22Rv1 (cell line): ENCODE data around the gene GLP2R.

ENCODE experiments used
- H3K27ac ChIP-seq: fragments of 450-650 bp; 2 replicates; pipeline ENCODE4 v1.5.1; 2017
- CTCF ChIP-seq: fragments of 450-650 bp; IDR thresholded peaks from 2 replicates; pipeline ENCODE4 v1.5.1; 2017; ENCODE audit warnings: mild to moderate bottlenecking
- ZFX ChIP-seq: fragments of 450-650 bp; IDR thresholded peaks from 2 replicates; pipeline ENCODE4 v1.6.1; 2017; ENCODE audit warnings: antibody characterized with exemption, borderline replicate concordance

GLP2R gene

GRCh38 chr17:9813166-9813565 lies 12.6 kb upstream of the GLP2R start:
- no peak overlapping the region for H3K27ac ChIP-seq
- no peak for TF ChIP-seq ZFX
- TF ChIP-seq CTCF = no peak

GRCh38 chr17:9814337-9814945 lies 11.3 kb upstream of the GLP2R start:
- no peak overlapping the region for H3K27ac ChIP-seq
- TF ChIP-seq CTCF (no peak), ZFX (no peak)

- no peak overlapping the region for H3K27ac ChIP-seq
- no peak for TF ChIP-seq ZFX
- TF ChIP-seq CTCF = no peak
Observed at GRCh38 chr17:9816472-9816871, 9.3 kb upstream of the GLP2R start.

- H3K27ac ChIP-seq = no peak overlapping the region
- no peak for TF ChIP-seq CTCF
- TF ChIP-seq ZFX = no peak
Observed at GRCh38 chr17:9817086-9817485, 8.6 kb upstream of the GLP2R start.

GRCh38 chr17:9818760-9819159 lies 7.0 kb upstream of the GLP2R start:
- TF ChIP-seq CTCF (no peak), ZFX (no peak)
- H3K27ac ChIP-seq = no peak overlapping the region

- no peak overlapping the region for H3K27ac ChIP-seq
- TF ChIP-seq CTCF (no peak), ZFX (no peak)
Observed at GRCh38 chr17:9820448-9820847, 5.3 kb upstream of the GLP2R start.

- TF ChIP-seq ZFX (no peak), CTCF (no peak)
- no peak within 1 kb of the TSS for H3K27ac ChIP-seq
Observed at GRCh38 chr17:9821921-9822320, 3.8 kb upstream of the GLP2R start, which contains the start of gene GSG1L2. Gene GSG1L2 (minus strand): TSS chr17:9822079. CDS start chr17:9822071, 8 bp downstream.
